ENCODE results near the gene SCARF2.
"Not testable (repeated sequence)": the region's sequence is repeated elsewhere in the genome, so short reads cannot be mapped to it uniquely, and the experiment has no call there.

The SCARF2 gene

DNA sequence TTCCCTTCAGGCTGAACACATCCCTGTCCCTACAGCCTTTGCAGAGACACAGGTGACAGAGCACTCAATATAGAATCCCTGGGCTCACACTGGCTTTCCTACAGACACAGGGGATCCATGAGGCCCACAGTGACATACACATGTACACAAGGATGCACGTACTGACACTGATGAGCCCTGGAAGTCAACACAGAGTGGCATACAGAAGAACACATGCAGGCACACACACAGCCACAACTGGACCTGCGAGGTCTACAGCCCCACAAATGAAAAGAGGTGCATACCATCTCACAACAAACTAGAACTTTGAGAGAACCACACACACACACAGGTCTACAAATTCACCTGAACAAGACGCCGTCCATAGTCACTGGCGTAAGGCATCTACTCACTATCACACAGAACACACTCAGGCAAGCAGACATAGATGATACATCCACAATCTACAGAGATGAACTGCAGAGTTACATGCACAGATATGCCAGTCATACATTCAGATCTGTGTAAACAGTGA, 47.2 kb downstream of the SCARF2 start:
- no peak for DNase-seq

DNA sequence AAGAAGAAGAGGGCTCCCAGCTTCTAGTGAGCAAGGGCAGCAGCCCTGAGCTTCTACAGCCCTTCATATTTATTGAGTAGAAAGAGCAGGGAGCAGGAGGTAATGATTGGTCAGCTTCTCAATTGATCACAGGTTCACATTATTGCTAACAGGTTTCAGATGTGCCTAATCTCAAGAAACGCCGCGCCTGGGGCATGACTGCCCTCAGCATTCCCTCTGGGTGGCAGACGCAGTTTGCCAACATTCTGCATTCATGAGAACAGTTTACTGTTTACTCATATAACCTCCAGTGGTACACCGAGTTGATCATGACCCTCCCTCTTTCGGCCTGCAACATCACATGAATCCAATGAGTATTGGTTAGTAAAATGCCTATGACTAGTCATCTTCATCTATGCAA, 48.3 kb downstream of the SCARF2 start:
- DNase-seq, result no peak

DNA sequence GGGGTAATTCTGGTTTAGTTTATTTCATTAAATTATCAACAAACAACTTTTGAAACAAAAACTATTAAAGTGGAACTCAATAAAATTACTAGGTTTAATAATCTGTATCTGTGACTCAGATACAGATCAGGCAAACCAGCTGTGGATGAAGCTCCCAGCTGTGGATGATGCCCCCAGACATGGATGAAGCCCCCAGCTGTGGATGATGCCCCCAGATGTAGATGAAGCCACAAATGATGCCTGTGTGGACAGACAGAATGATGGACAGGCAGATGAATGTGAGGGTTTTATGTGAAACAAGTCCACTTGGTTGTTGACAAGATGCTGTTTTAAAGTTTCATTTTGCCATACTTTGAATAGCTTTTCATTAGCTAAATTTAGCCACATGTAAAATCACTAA, 49.4 kb downstream of the SCARF2 start:
- no peak for DNase-seq

DNA sequence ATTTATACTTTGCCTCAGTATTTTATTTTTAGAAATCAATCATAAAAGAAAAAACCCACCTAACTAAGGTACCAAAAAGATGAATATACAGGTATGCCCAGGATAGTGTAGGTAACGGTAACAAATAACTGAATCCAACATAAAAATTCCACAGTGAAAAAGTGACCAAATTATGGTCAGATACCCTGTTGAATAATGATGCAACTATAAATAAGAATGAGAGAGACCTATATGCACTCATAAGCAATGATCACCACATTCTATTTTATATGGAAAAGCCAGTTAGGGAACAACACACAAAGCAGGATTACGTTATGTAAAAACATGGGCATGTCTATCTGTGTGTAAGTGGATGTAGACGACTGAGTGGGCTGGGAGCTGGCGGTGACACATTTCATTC, 50.7 kb downstream of the SCARF2 start:
- DNase-seq, result no peak

DNA sequence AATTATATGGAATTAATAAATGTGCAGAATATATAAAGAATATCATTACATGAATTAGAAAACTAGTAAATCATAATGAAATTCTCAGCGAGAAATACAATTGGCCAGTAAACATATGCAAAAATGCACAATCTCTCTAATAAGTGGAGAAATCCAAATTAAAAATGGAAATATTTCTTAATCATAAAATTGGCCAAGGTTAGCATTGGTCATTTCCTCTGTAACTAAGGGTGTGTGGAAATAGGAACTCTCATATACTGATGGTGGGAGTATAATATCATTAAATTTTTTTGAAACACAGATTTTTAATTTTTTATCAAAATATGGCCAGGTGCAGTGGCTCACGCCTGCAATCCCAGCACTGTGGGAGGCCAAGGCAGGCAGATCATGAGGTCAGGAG, 51.3 kb downstream of the SCARF2 start:
- no peak for DNase-seq

DNA sequence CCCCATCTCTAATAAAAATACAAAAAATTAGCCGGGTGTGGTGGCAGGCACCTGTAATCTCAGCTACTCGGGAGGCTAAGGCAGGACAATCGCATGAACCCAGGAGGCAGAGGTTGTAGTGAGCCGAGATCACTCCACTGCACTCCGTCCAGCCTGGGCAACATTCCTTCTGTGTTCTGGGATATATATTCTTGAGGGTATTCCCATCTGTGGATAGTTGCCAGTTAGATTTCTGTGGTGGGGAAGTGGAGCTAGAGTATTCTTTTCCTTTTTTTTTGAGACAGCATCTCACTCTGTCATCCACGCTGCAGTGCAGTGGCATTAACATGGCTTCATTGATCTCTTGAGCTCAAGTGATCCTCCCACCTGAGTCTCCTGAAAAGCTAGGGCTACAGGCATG, 52.8 kb downstream of the SCARF2 start:
- DNase-seq, result no peak

DNA sequence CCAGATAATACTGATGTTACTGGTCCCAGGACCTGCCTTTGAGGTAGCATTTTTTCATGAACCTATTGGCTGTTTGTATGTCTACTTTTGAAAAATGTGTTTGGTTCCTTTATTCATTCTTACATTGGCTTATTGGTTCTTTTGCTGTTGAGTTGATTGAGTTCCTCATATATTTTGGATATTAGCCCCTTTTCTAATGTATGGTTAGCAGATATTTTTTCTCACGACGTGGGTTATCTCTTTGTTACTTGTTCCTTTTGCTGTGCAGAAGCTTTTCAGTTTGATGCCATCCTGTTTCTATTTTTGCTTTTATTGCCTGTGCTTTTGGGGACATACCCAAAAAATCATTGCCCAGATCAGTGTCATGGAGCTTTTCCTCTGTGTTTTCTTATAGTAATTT, 53.5 kb downstream of the SCARF2 start:
- DNase-seq, result no peak

DNA sequence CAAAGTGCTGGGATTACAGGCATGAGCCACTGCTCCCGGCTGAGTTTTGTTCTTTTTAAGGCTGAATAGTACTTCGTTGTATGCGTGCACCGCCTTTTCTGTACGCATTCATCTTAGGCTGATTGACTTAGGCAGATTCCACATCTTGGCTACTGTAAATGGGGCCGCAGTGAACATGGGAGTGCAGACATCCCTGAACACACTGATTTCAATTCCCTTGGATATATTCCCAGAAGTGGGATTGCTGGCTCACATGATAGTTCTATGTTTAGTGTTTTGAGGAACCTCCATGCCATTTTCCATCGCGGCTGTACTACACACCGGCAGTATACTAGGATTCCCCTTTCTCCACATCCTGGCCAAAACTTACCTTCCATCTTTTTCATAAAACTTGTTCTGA, 54.1 kb downstream of the SCARF2 start:
- DNase-seq, result no peak

DNA sequence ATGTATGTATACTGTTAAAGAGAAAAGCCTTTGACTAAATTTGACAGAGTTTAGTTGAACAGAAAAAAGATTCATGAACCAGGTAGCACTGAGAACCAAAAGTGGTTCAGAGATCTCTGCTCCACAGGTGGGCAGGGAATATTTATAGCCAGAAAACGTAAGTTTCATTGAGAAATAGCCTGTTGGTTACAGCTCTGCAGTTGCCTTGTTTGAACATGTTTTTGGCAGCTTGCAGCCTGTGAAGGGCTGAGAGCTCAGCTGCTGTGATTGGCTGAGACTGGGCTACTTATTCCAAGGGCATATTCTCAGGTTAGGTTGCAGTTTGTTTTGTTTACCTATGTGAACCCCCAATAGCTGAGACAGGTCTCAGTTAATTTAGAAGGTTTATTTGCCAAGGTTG, 57.1 kb downstream of the SCARF2 start:
- DNase-seq, result no peak

DNA sequence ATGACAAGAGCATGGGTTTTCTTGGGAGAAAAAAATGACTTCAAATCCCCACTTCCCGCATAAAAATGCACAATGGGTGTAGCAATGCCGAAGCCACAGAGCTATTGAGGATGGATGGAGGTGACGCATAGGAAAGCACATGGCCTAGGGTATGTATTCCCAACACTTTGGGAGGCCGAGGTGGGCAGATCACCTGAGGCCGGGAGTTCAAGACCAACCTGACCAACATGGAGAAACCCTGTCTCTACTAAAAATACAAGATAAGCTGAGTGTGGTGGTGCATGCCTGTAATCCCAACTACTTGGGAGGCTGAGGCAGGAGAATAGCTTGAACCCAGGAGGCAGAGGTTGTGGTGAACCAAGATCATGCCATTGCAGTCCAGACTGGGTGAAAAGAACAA, 58.9 kb downstream of the SCARF2 start:
- not testable (repeated sequence) for DNase-seq

DNA sequence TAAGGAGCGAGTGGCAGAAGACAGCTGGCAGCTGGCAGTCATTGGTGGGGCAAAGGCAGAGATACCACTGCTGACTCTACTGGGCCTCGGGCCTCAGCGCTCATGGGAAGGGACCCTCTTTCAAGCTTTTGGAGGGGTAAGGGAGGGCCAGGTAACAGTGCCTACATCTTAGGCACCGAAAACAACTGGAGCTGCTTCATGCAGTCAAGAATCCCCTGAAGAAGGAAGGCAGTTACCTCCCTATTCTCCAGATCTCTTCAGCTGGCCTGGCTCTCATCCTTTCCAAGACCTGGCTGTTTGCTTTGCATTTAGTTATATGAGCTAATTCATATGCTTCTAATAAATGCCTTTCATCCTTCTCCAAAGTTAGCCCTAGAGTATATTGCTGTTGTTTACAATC, 59.5 kb downstream of the SCARF2 start:
- no peak for DNase-seq

DNA sequence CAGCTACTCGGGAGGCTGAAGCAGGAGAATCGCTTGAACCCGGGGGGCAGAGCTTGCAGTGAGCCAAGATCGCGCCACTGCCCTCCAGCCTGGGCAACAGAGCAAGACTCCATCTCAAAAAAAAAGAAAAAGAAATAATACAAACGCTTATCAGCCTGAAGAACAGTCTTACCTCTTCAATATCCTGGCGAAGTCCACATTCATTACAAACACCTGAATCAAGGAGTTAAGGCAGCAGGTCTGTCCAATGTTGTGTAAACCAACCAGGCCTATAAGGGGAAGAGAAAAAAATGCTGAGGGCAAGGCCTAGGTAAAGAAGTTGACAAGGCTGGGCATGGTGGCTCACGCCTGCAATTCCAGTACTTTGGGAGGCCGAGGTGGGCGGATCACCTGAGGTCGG, 60.6 kb downstream of the SCARF2 start:
- DNase-seq, result not testable (repeated sequence)

DNA sequence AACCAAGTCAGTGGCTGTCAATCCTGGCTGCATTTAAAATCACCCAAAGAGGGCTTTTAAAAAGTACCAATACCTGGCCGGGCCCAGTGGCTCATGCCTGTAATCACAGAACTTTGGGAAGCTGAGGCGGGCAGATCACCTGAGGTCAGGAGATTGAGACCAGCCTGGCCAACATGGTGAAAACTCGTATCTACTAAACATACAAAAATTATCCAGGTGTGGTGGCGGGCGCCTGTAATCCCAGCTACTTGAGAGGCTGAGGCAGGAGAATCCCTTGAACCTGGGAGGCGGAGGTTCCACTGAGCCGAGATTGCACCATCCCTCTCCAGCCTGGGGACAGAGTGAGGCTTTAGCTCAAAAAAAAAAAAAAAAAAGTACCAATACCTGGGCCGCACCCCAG, 61.3 kb downstream of the SCARF2 start:
- not testable (repeated sequence) for DNase-seq
